Mucosa of descending colon (tissue), 3 donors: ENCODE measurements around the gene ELF3. TPM values are rescaled to one million over a fixed set of nuclear protein-coding genes. Genes with fewer than 3 reads are reported as not detected.

Experiments used
- ATAC-seq: fragments of 200-7000 bp; cut with Tn5 transposase; one replicate; pipeline ENCODE4 v1.9.1; 2020; ENCODE audit warnings: mild to moderate bottlenecking, moderate library complexity
- DNase-seq, 3 donors: peaks; one replicate each; pipeline ENCODE4 v3.0.0-alpha.2; 2020
- H3K36me3 ChIP-seq: fragments of 200-600 bp; one replicate; pipeline ENCODE4 v1.8.0; 2021; ENCODE audit warnings: low read depth, mild to moderate bottlenecking
- H3K4me1 ChIP-seq: fragments of 200-600 bp; one replicate; pipeline ENCODE4 v1.8.0; 2021; ENCODE audit warnings: low read depth, mild to moderate bottlenecking
- H3K4me3 ChIP-seq: fragments of 200-600 bp; one replicate; pipeline ENCODE4 v1.8.0; 2021; ENCODE audit warnings: mild to moderate bottlenecking
- H3K9me3 ChIP-seq: fragments of 200-600 bp; one replicate; pipeline ENCODE4 v1.8.0; 2021; ENCODE audit warnings: mild to moderate bottlenecking
- intact Hi-C, 2 donors: fragments of 100-400 bp; cut with DNase I in 1 of 2; cut with micrococcal nuclease in 1 of 2; formaldehyde crosslinking; loops; one replicate each; pipeline versions ENCODE4 v1.11.0 to v1.11.1; 2022; cut with DNase I, micrococcal nuclease
- total RNA-seq, 3 donors: library from RNA; stranded (reverse); fragmentation: NEBNext Ultra II Directional in 2 of 3; extraction: Animal tissue kit (Norgen Biotek cat#: 25700) in 2 of 3; gene quantifications; one replicate each; pipeline versions ENCODE4 v1.2.1 to v1.2.4, GENCODE V29; 2021 to 2023
- TF ChIP-seq, protein P1 (sequence below): fragments of 200-600 bp; IDR thresholded peaks from one replicate; pipeline ENCODE4 v1.8.0; 2022; ENCODE audit warnings: antibody characterized with exemption, mild to moderate bottlenecking
- donor health status: DM: no; HTN: no; CAD: no; lungs with moderate emphysema.
- donor health status: DM: no; HTN: no; CAD: no.
- donor health status: DM: no; HTN: yes; CAD: no.

ELF3 gene
- total RNA-seq, 3 donors from 2014 or later = 623 to 1,741 (median 1,105) TPM

- ATAC-seq (no peak), DNase-seq (peak in 2 of 3 donors; percentile 51 to 64)
- Histone ChIP-seq H3K4me1 (peaks cover 15% of the 10 kb centered on the region), H3K36me3 (no peaks in the 10 kb centered on the region), H3K9me3 (no peaks in the 10 kb centered on the region), H3K4me3 (no peak overlapping the region)
- intact Hi-C loops = no loop called here
- TF ChIP-seq, protein P1, sequence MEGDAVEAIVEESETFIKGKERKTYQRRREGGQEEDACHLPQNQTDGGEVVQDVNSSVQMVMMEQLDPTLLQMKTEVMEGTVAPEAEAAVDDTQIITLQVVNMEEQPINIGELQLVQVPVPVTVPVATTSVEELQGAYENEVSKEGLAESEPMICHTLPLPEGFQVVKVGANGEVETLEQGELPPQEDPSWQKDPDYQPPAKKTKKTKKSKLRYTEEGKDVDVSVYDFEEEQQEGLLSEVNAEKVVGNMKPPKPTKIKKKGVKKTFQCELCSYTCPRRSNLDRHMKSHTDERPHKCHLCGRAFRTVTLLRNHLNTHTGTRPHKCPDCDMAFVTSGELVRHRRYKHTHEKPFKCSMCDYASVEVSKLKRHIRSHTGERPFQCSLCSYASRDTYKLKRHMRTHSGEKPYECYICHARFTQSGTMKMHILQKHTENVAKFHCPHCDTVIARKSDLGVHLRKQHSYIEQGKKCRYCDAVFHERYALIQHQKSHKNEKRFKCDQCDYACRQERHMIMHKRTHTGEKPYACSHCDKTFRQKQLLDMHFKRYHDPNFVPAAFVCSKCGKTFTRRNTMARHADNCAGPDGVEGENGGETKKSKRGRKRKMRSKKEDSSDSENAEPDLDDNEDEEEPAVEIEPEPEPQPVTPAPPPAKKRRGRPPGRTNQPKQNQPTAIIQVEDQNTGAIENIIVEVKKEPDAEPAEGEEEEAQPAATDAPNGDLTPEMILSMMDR = no peak
Observed at GRCh38 chr1:202014915-202015661, 4.7 kb downstream of the ELF3 start.

DNA sequence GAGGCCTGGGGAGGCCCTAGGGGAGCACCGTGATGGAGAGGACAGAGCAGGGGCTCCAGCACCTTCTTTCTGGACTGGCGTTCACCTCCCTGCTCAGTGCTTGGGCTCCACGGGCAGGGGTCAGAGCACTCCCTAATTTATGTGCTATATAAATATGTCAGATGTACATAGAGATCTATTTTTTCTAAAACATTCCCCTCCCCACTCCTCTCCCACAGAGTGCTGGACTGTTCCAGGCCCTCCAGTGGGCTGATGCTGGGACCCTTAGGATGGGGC is 5.2 kb downstream of the ELF3 start:
- ATAC-seq (no peak), DNase-seq (peak in 1 of 3 donors; percentile 53)
- Histone ChIP-seq H3K9me3 (no peaks in the 10 kb centered on the region), H3K36me3 (no peaks in the 10 kb centered on the region), H3K4me3 (no peak overlapping the region), H3K4me1 (peaks cover 15% of the 10 kb centered on the region)
- TF ChIP-seq, protein P1 = no peak
- intact Hi-C loops = no loop called here

GRCh38 chr1:202016022-202016810 is 5.8 kb downstream of the ELF3 start:
- H3K4me1 ChIP-seq = peaks cover 15% of the 10 kb centered on the region
- no peaks in the 10 kb centered on the region for H3K9me3 ChIP-seq
- TF ChIP-seq, protein P1 = no peak
- peak in 2 of 3 donors; percentile 58 to 62 for DNase-seq
- intact Hi-C loops = no loop called here
- H3K4me3 ChIP-seq = no peak overlapping the region
- no peaks in the 10 kb centered on the region for H3K36me3 ChIP-seq
- ATAC-seq = no peak

DNA sequence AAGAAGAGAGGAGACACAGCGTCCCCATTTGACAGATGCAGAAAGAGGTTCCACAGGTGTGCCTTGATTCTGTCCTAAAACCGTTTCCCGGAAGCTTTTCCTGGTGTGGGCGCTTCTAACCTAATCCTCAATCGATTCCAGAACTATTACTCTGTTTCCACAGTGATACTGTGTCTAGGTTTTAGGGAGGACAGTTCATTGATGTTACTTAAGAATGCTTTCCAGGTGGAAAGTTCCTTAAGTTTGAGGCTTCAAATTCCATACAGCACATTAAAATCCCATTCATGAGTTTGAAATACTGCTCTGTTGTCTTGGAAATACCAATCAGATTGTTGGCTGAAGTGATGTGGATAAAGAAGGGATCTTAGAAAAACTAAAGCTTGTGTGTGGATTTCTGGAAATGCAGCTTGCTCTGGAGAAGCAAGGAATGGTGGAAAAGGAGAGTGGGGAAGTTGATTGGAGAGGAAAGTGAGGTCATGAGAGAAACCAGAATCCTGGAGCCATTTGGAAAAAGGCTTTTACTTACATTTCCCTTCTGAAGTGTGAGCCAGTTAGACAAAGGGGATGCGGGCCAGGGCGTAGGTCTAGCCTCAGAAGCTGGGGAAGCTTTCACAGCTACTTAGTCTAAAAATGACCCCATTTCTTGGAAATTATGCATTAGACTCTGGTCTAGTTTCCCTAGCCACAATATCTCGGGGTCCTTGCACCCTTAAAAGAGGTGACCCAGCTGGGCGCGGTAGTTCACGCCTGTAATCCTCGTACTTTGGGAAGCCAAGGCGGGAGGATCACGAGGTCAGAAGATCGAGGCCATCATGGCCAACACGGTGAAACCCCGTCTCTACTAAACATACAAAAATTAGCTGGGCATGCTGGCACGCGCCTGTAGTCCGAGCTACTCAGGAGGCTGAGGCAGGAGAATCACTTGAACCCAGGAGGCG is 6.7 kb downstream of the ELF3 start:
- peak in 1 of 3 donors; percentile 73 for DNase-seq
- intact Hi-C loops = no loop called here

More for the DNA sequence above, 6.7 kb downstream of the ELF3 start:
- Histone ChIP-seq H3K36me3 (no peaks in the 10 kb centered on the region), H3K4me1 (peaks cover 15% of the 10 kb centered on the region), H3K4me3 (no peak overlapping the region), H3K9me3 (no peaks in the 10 kb centered on the region)
- TF ChIP-seq, protein P1 = no peak
- ATAC-seq = no peak
